Mammary epithelial cell (primary cell): ENCODE data around the gene ABHD2.

Experiments used
- CTCF ChIP-seq, 2 donors: IDR thresholded peaks in 1 of 2; conservative IDR thresholded peaks in 1 of 2; 2 replicates each; pipeline ENCODE4 v1.5.1; 2011 to 2012; ENCODE audit warnings: inconsistent platforms in 2 of 2, low read length in 2 of 2, mild to moderate bottlenecking in 2 of 2, control low read depth in 1 of 2, low read depth in 1 of 2; ENCODE audit not compliant: insufficient read depth in 1 of 2; ENCODE audit errors: extremely low read depth in 1 of 2
- EZH2 ChIP-seq: IDR thresholded peaks from 2 replicates; pipeline ENCODE4 v1.6.1; 2012; ENCODE audit warnings: low read length, inconsistent platforms, borderline replicate concordance

- TF ChIP-seq CTCF (conservative IDR thresholded peaks at IDR 0.05 in 1 of 2, IDR thresholded peaks at IDR 0.05 in 1 of 2; ENCODE audit: extremely low read depth in 1 of 2, insufficient read depth in 1 of 2, low read depth in 1 of 2, low read length in 2 of 2) (no peak), EZH2 (no peak)
These were observed 12.4 kb upstream of the ABHD2 start for GRCh38 chr15:89075846-89076245.
